Measurements from ENCODE around the gene TADA1. TPM values are rescaled to one million over a fixed set of nuclear protein-coding genes. Genes with fewer than 3 reads are reported as not detected.

TADA1 gene
- total and polyA plus RNA-seq, 4 donors: 9.1 to 21.3 (median 15.0) TPM

DNA sequence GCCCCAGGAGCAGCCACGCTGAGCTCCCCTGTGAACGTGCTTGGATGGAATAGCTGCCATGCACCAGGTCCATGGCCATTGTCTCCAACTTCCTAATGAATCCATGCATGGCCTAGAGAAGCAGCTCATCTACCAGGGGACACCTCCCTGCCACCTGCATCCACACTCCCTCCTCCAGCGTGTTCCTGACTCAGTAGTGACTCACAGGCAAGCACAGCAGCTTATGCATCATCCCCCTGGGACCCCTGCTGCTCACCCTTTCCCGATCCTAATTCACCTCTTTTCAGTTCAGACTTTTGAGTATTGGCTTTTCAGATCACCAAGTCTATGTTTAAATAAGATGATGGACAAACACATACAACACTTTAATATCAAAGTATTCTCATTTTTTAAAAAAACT, 39.9 kb upstream of the TADA1 start:
- Histone ChIP-seq H3K9ac (ENCODE audit: low read depth in 1 of 2, low read length in 2 of 2) (no peak overlapping the region), H3K4me1 (ENCODE audit: control insufficient read depth in 4 of 4, insufficient read depth in 4 of 4, low read length in 3 of 4) (peaks cover 5 to 7% (median 5%) of the 10 kb centered on the region in 4 donors), H3K9me3 (ENCODE audit: control insufficient read depth in 4 of 4, low read length in 3 of 4) (no peaks in the 10 kb centered on the region), H3K36me3 (ENCODE audit: control insufficient read depth in 4 of 4, insufficient read depth in 3 of 4, low read depth in 1 of 4, low read length in 3 of 4) (no peaks in the 10 kb centered on the region), H3K27ac (ENCODE audit: low read depth in 1 of 2, low read length in 2 of 2) (no peak overlapping the region), H3K27me3 (ENCODE audit: control insufficient read depth in 4 of 4, insufficient read depth in 4 of 4, low read length in 3 of 4) (peaks cover 0 to 4% (median 1%) of the 10 kb centered on the region in 4 donors), H3K4me3 (ENCODE audit: low read depth in 1 of 3, low read length in 3 of 3) (no peak overlapping the region)
- DNase-seq (ENCODE audit: low spot score): no peak
- TF ChIP-seq MAX (IDR thresholded peaks at IDR 0.05): no peak
- TF ChIP-seq NR2F2 (IDR thresholded peaks at IDR 0.05): no peak
- no peak for TF ChIP-seq RAD21 (IDR thresholded peaks at IDR 0.05)
- no peak for TF ChIP-seq HNF4G (IDR thresholded peaks at IDR 0.05)
- TF ChIP-seq REST (IDR thresholded peaks at IDR 0.05): no peak
- TF ChIP-seq EGR1 (IDR thresholded peaks at IDR 0.05; ENCODE audit: low read depth in 2 of 2): no peak
- TF ChIP-seq, protein P1, sequence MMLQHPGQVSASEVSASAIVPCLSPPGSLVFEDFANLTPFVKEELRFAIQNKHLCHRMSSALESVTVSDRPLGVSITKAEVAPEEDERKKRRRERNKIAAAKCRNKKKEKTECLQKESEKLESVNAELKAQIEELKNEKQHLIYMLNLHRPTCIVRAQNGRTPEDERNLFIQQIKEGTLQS (IDR thresholded peaks at IDR 0.05): no peak
- no peak for TF ChIP-seq FOXA2 (IDR thresholded peaks at IDR 0.05)
- no peak for TF ChIP-seq GABPA (IDR thresholded peaks at IDR 0.05 in 1 of 2, conservative IDR thresholded peaks at IDR 0.05 in 1 of 2)
- no peak for TF ChIP-seq YY1 (IDR thresholded peaks at IDR 0.05)
- TF ChIP-seq SP1 (IDR thresholded peaks at IDR 0.05): no peak
- TF ChIP-seq FOXA1 (IDR thresholded peaks at IDR 0.05): no peak
- TF ChIP-seq ZBTB33 (IDR thresholded peaks at IDR 0.05): no peak
- TF ChIP-seq CTCF (IDR thresholded peaks at IDR 0.05; ENCODE audit: low read depth, low read length, missing input control): no peak
- no peak for TF ChIP-seq JUND (IDR thresholded peaks at IDR 0.05)
- no peak for TF ChIP-seq TAF1 (conservative IDR thresholded peaks at IDR 0.05)
- TF ChIP-seq RXRA (IDR thresholded peaks at IDR 0.05): no peak
- TF ChIP-seq HNF4A (conservative IDR thresholded peaks at IDR 0.05): no peak
- 89% methylated on average over 4 of the region's 4 CpGs for WGBS
